Activated naive CD8-positive, alpha-beta T cell treated with anti-CD3 and anti-CD28 coated beads, Interleukin-2, amount 50 U/mL, for 24 hours (primary cell): Measurements from ENCODE around the gene SLC6A2.

Experiments
- ATAC-seq: fragments of 150-1000 bp; cut with Tn5 transposase; one replicate; pipeline ENCODE4 v1.10.0; 2021
- DNase-seq: peaks from one replicate; pipeline ENCODE4 v3.0.0; 2021
- H3K27ac Mint-ChIP-seq: one replicate; pipeline ENCODE4 v1.8.0; 2021; ENCODE audit warnings: mild to moderate bottlenecking, mixed read lengths
- H3K27me3 Mint-ChIP-seq: one replicate; pipeline ENCODE4 v1.8.0; 2021; ENCODE audit warnings: mixed read lengths
- H3K36me3 Mint-ChIP-seq: one replicate; pipeline ENCODE4 v1.8.0; 2021; ENCODE audit warnings: low read depth, mixed read lengths
- H3K4me1 Mint-ChIP-seq: one replicate; pipeline ENCODE4 v1.8.0; 2021; ENCODE audit warnings: mixed read lengths
- H3K4me3 Mint-ChIP-seq: one replicate; pipeline ENCODE4 v1.8.0; 2021; ENCODE audit warnings: mild to moderate bottlenecking, moderate library complexity, mixed read lengths
- H3K9me3 Mint-ChIP-seq: one replicate; pipeline ENCODE4 v1.8.0; 2021; ENCODE audit warnings: mixed read lengths

Gene SLC6A2

GRCh38 chr16:55660026-55660425, 4.2 kb downstream of the SLC6A2 start:
- Mint-ChIP-seq H3K4me1 (no peaks in the 10 kb centered on the region), H3K4me3 (no peak overlapping the region), H3K27me3 (peaks cover 17% of the 10 kb centered on the region), H3K27ac (no peak overlapping the region), H3K36me3 (no peaks in the 10 kb centered on the region), H3K9me3 (peaks cover 4% of the 10 kb centered on the region)
- ATAC-seq: no peak
- DNase-seq: no peak

- DNase-seq: no peak
- Mint-ChIP-seq H3K27ac (no peak overlapping the region), H3K27me3 (peaks cover 17% of the 10 kb centered on the region), H3K9me3 (peaks cover 4% of the 10 kb centered on the region), H3K4me1 (no peaks in the 10 kb centered on the region), H3K36me3 (no peaks in the 10 kb centered on the region), H3K4me3 (no peak overlapping the region)
- ATAC-seq: no peak
Observed at GRCh38 chr16:55660828-55661227, 5.0 kb downstream of the SLC6A2 start.

GRCh38 chr16:55661941-55662643, 6.3 kb downstream of the SLC6A2 start:
- no peak overlapping the region for H3K27ac Mint-ChIP-seq
- DNase-seq (no peak), ATAC-seq (no peak)
- H3K4me3 Mint-ChIP-seq: no peak overlapping the region
- peaks cover 4% of the 10 kb centered on the region for H3K9me3 Mint-ChIP-seq
- no peaks in the 10 kb centered on the region for H3K36me3 Mint-ChIP-seq
- H3K27me3 Mint-ChIP-seq: peaks cover 8% of the 10 kb centered on the region
- no peaks in the 10 kb centered on the region for H3K4me1 Mint-ChIP-seq

GRCh38 chr16:55662644-55663031, 6.8 kb downstream of the SLC6A2 start:
- no peak for ATAC-seq
- Mint-ChIP-seq H3K27me3 (peaks cover 3% of the 10 kb centered on the region), H3K36me3 (no peaks in the 10 kb centered on the region), H3K4me1 (no peaks in the 10 kb centered on the region), H3K9me3 (peaks cover 4% of the 10 kb centered on the region), H3K27ac (no peak overlapping the region), H3K4me3 (no peak overlapping the region)
- DNase-seq: no peak

GRCh38 chr16:55663225-55663624, 7.4 kb downstream of the SLC6A2 start:
- no peak overlapping the region for H3K27ac Mint-ChIP-seq
- no peaks in the 10 kb centered on the region for H3K4me1 Mint-ChIP-seq
- peaks cover 3% of the 10 kb centered on the region for H3K27me3 Mint-ChIP-seq

GRCh38 chr16:55663765-55664677, 8.2 kb downstream of the SLC6A2 start:
- DNase-seq (no peak), ATAC-seq (no peak)
- no peaks in the 10 kb centered on the region for H3K4me1 Mint-ChIP-seq
- no peaks in the 10 kb centered on the region for H3K36me3 Mint-ChIP-seq
- no peaks in the 10 kb centered on the region for H3K27me3 Mint-ChIP-seq
- peaks cover 4% of the 10 kb centered on the region for H3K9me3 Mint-ChIP-seq
- H3K27ac Mint-ChIP-seq: no peak overlapping the region
- no peak overlapping the region for H3K4me3 Mint-ChIP-seq

More at GRCh38 chr16:55663225-55663624, 7.4 kb downstream of the SLC6A2 start:
- no peaks in the 10 kb centered on the region for H3K36me3 Mint-ChIP-seq
- no peak for DNase-seq
- ATAC-seq: no peak
- H3K9me3 Mint-ChIP-seq: peaks cover 4% of the 10 kb centered on the region
- H3K4me3 Mint-ChIP-seq: no peak overlapping the region

GRCh38 chr16:55664786-55665407, 9.1 kb downstream of the SLC6A2 start:
- Mint-ChIP-seq H3K36me3 (no peaks in the 10 kb centered on the region), H3K9me3 (peaks cover 4% of the 10 kb centered on the region), H3K4me1 (no peaks in the 10 kb centered on the region), H3K4me3 (no peak overlapping the region), H3K27ac (no peak overlapping the region), H3K27me3 (no peaks in the 10 kb centered on the region)
- ATAC-seq (no peak), DNase-seq (no peak)

GRCh38 chr16:55665511-55665910, 9.7 kb downstream of the SLC6A2 start:
- no peaks in the 10 kb centered on the region for H3K27me3 Mint-ChIP-seq
- no peak overlapping the region for H3K4me3 Mint-ChIP-seq
- DNase-seq: no peak
- H3K9me3 Mint-ChIP-seq: peaks cover 4% of the 10 kb centered on the region
- no peak for ATAC-seq
- no peaks in the 10 kb centered on the region for H3K4me1 Mint-ChIP-seq
- no peak overlapping the region for H3K27ac Mint-ChIP-seq
- no peaks in the 10 kb centered on the region for H3K36me3 Mint-ChIP-seq

GRCh38 chr16:55666012-55666411, 10.2 kb downstream of the SLC6A2 start:
- no peaks in the 10 kb centered on the region for H3K4me1 Mint-ChIP-seq
- ATAC-seq (no peak), DNase-seq (no peak)
- H3K27me3 Mint-ChIP-seq: no peaks in the 10 kb centered on the region
- peaks cover 4% of the 10 kb centered on the region for H3K9me3 Mint-ChIP-seq
- no peak overlapping the region for H3K4me3 Mint-ChIP-seq
- H3K27ac Mint-ChIP-seq: no peak overlapping the region
- no peaks in the 10 kb centered on the region for H3K36me3 Mint-ChIP-seq

- Mint-ChIP-seq H3K36me3 (no peaks in the 10 kb centered on the region), H3K4me1 (no peaks in the 10 kb centered on the region), H3K4me3 (no peak overlapping the region), H3K27me3 (no peaks in the 10 kb centered on the region), H3K27ac (no peak overlapping the region), H3K9me3 (peaks cover 4% of the 10 kb centered on the region)
- ATAC-seq (no peak), DNase-seq (no peak)
Observed at GRCh38 chr16:55667753-55668152, 12.0 kb downstream of the SLC6A2 start.

GRCh38 chr16:55668340-55669281, 12.8 kb downstream of the SLC6A2 start:
- no peak for DNase-seq

GRCh38 chr16:55671206-55671973, 15.6 kb downstream of the SLC6A2 start:
- peaks cover 4% of the 10 kb centered on the region for H3K27me3 Mint-ChIP-seq
- ATAC-seq (no peak), DNase-seq (no peak)
- H3K4me3 Mint-ChIP-seq: no peak overlapping the region
- H3K36me3 Mint-ChIP-seq: no peaks in the 10 kb centered on the region
- no peaks in the 10 kb centered on the region for H3K9me3 Mint-ChIP-seq
- H3K27ac Mint-ChIP-seq: no peak overlapping the region
- no peaks in the 10 kb centered on the region for H3K4me1 Mint-ChIP-seq

More at GRCh38 chr16:55668340-55669281, 12.8 kb downstream of the SLC6A2 start:
- Mint-ChIP-seq H3K36me3 (no peaks in the 10 kb centered on the region), H3K27ac (no peak overlapping the region), H3K27me3 (no peaks in the 10 kb centered on the region), H3K4me3 (no peak overlapping the region), H3K4me1 (no peaks in the 10 kb centered on the region), H3K9me3 (peaks cover under 1% of the 10 kb centered on the region)
- no peak for ATAC-seq

GRCh38 chr16:55671974-55672280, 16.1 kb downstream of the SLC6A2 start:
- DNase-seq (no peak), ATAC-seq (no peak)
- H3K27me3 Mint-ChIP-seq: peaks cover 4% of the 10 kb centered on the region
- H3K36me3 Mint-ChIP-seq: no peaks in the 10 kb centered on the region
- H3K9me3 Mint-ChIP-seq: no peaks in the 10 kb centered on the region
- no peak overlapping the region for H3K4me3 Mint-ChIP-seq
- no peaks in the 10 kb centered on the region for H3K4me1 Mint-ChIP-seq
- H3K27ac Mint-ChIP-seq: no peak overlapping the region
